ENCODE data around the gene SYNGR1. TPM values are rescaled to one million over a fixed set of nuclear protein-coding genes. Genes with fewer than 3 reads are reported as not detected.
"Not testable (repeated sequence)": the region's sequence is repeated elsewhere in the genome, so short reads cannot be mapped to it uniquely, and the experiment has no call there.

SYNGR1 gene
- polyA plus RNA-seq, 1 donor: 13.0 TPM

GRCh38 chr22:39351689-39352214 is 2.0 kb downstream of the SYNGR1 start:
- no peak for DNase-seq

GRCh38 chr22:39352306-39352891 is 2.6 kb downstream of the SYNGR1 start:
- DNase-seq: no peak

GRCh38 chr22:39353346-39353745 is 3.6 kb downstream of the SYNGR1 start:
- no peak for DNase-seq

GRCh38 chr22:39355080-39355479 is 5.3 kb downstream of the SYNGR1 start:
- no peak for DNase-seq

GRCh38 chr22:39355805-39356204 is 6.0 kb downstream of the SYNGR1 start:
- not testable (repeated sequence) for DNase-seq

- no peak for DNase-seq
Measured at GRCh38 chr22:39356464-39356863, 6.7 kb downstream of the SYNGR1 start.

- DNase-seq: not testable (repeated sequence)
Measured at GRCh38 chr22:39357110-39358108, 7.6 kb downstream of the SYNGR1 start.

- DNase-seq: not testable (repeated sequence)
Measured at GRCh38 chr22:39358197-39358596, 8.4 kb downstream of the SYNGR1 start.

GRCh38 chr22:39359659-39360195 is 9.9 kb downstream of the SYNGR1 start:
- no peak for DNase-seq

- DNase-seq: no peak
Measured at GRCh38 chr22:39360242-39360641, 10.5 kb downstream of the SYNGR1 start.

GRCh38 chr22:39360674-39361413 is 11.1 kb downstream of the SYNGR1 start:
- DNase-seq: no peak

- DNase-seq: no peak
Measured at GRCh38 chr22:39361496-39361895, 11.7 kb downstream of the SYNGR1 start.

- no peak for DNase-seq
Measured at GRCh38 chr22:39362271-39362670, 12.5 kb downstream of the SYNGR1 start.

GRCh38 chr22:39362932-39363331 is 13.1 kb downstream of the SYNGR1 start:
- no peak for DNase-seq

GRCh38 chr22:39363751-39364515 is 14.1 kb downstream of the SYNGR1 start:
- no peak for DNase-seq

- DNase-seq: no peak
Measured at GRCh38 chr22:39364714-39365491, 15.1 kb downstream of the SYNGR1 start.

GRCh38 chr22:39365492-39365780 is 15.6 kb downstream of the SYNGR1 start:
- DNase-seq: no peak

GRCh38 chr22:39367035-39367434 is 17.2 kb downstream of the SYNGR1 start:
- DNase-seq: no peak

GRCh38 chr22:39368461-39368911 is 18.7 kb downstream of the SYNGR1 start:
- DNase-seq: no peak

- DNase-seq: no peak
Measured at GRCh38 chr22:39369186-39369585, 19.4 kb downstream of the SYNGR1 start.

- no peak for DNase-seq
Measured at GRCh38 chr22:39369586-39369985, 19.8 kb downstream of the SYNGR1 start.

Data from hindlimb muscle (tissue), 1 donor.